Fibroblast of lung (primary cell): ENCODE results near the gene CGRRF1. TPM values are rescaled to one million over a fixed set of nuclear protein-coding genes. Genes with fewer than 3 reads are reported as not detected.

ENCODE experiments used
- DNase-seq, 2 donors: peaks; one replicate each; pipeline versions ENCODE4 v3.0.0 to v3.0.0-alpha.2; 2010; ENCODE audit warnings: low read depth in 2 of 2
- H2AFZ ChIP-seq: 2 replicates; pipeline ENCODE4 v1.5.1; 2012; ENCODE audit warnings: low read length, control low read depth, inconsistent platforms
- H3K27ac ChIP-seq: 2 replicates; pipeline ENCODE4 v1.5.1; 2011; ENCODE audit warnings: low read length, control low read depth; ENCODE audit not compliant: insufficient read depth
- H3K27me3 ChIP-seq: 2 replicates; pipeline ENCODE4 v1.5.1; 2011; ENCODE audit warnings: mild to moderate bottlenecking, low read length; ENCODE audit not compliant: control insufficient read depth, insufficient read depth
- H3K36me3 ChIP-seq: 2 replicates; pipeline ENCODE4 v1.5.1; 2011; ENCODE audit warnings: low read length; ENCODE audit not compliant: control insufficient read depth, insufficient read depth
- H3K4me1 ChIP-seq: 2 replicates; pipeline ENCODE4 v1.5.1; 2011; ENCODE audit warnings: low read length; ENCODE audit not compliant: control insufficient read depth, insufficient read depth; ENCODE audit errors: extremely low read depth
- H3K4me2 ChIP-seq: 2 replicates; pipeline ENCODE4 v1.5.1; 2011; ENCODE audit warnings: low read length, control low read depth; ENCODE audit not compliant: insufficient read depth; ENCODE audit errors: extremely low read depth
- H3K4me3 ChIP-seq, 4 experiments: fragments of 200-600 bp in 1 of 4; sonication (generic) in 1 of 4; replicated peaks in 1 of 4; 2 replicates each; pipeline ENCODE4 v1.5.1; 2011 to 2016; ENCODE audit warnings: low read length in 4 of 4, low read depth in 3 of 4, mild to moderate bottlenecking in 3 of 4, control low read depth in 2 of 4, inconsistent platforms in 1 of 4, mixed read lengths in 1 of 4; ENCODE audit not compliant: insufficient read depth in 1 of 4; ENCODE audit errors: control extremely low read depth in 1 of 4
- H3K79me2 ChIP-seq: 2 replicates; pipeline ENCODE4 v1.5.1; 2012; ENCODE audit warnings: mild to moderate bottlenecking, low read length, inconsistent platforms; ENCODE audit not compliant: control insufficient read depth, insufficient read depth
- H3K9ac ChIP-seq: 2 replicates; pipeline ENCODE4 v1.5.1; 2011; ENCODE audit warnings: mild to moderate bottlenecking, low read length, control low read depth; ENCODE audit not compliant: insufficient read depth
- H3K9me3 ChIP-seq: 2 replicates; pipeline ENCODE4 v1.5.1; 2012; ENCODE audit warnings: low read depth, low read length; ENCODE audit not compliant: control insufficient read depth, insufficient read depth
- H4K20me1 ChIP-seq: 2 replicates; pipeline ENCODE4 v1.5.1; 2011; ENCODE audit warnings: low read length; ENCODE audit not compliant: control insufficient read depth, insufficient read depth; ENCODE audit errors: extremely low read depth
- EZH2 ChIP-seq: IDR thresholded peaks from 2 replicates; pipeline ENCODE4 v1.5.1; 2012; ENCODE audit warnings: low read length, control low read depth, mild to moderate bottlenecking; ENCODE audit errors: missing control alignments
- polyA plus RNA-seq, 2 donors: library from polyadenylated mRNA; depleted of rRNA in 1 of 2; stranded (reverse) in 1 of 2; unstranded in 1 of 2; fragments of >200 nt; gene quantifications; 2 replicates each; pipeline ENCODE4 v1.2.1, GENCODE V29; 2011 to 2012; ENCODE audit warnings: missing spikeins in 1 of 2
- total RNA-seq: library from RNA; depleted of rRNA; stranded (reverse); fragments of >200 nt; gene quantifications from 2 replicates; pipeline ENCODE4 v1.2.1, GENCODE V29; 2014
- TF ChIP-seq, protein P1 (sequence below), 2 donors: IDR thresholded peaks in 1 of 2; conservative IDR thresholded peaks in 1 of 2; 1 replicate in 1 of 2; 2 replicates in 1 of 2; pipeline ENCODE4 v1.5.1; 2011 to 2012; ENCODE audit warnings: low read length in 2 of 2, control low read depth in 1 of 2, inconsistent platforms in 1 of 2, low read depth in 1 of 2, mild to moderate bottlenecking in 1 of 2

The CGRRF1 gene
- total and polyA plus RNA-seq, 2 donors (not counting 1 experiment from before 2014, with no cell fraction given), result 15.8 to 23.0 TPM

DNA sequence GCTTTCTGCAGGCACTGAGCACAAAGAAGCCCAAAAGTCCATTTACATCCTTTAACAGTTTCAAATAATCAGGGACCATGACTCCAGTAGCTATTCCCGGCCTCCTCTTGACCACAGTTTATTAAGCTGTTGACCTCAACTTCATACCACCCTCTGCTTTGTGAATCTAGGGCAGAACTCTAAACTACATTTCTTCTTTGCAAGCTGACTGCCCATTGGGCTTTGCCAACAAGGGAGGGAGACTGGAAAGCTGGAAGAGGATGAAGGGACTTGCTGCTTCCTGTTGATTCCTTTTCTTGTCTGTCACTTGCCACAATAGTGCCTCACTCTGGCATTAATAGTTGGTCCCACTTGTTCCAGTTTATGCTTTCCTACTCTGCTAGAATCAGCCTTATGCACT, 2.7 kb downstream of the CGRRF1 start:
- peaks cover 28% of the 10 kb centered on the region for H3K79me2 ChIP-seq
- no peak overlapping the region for H3K4me2 ChIP-seq
- H2AFZ ChIP-seq, result no peak overlapping the region
- no peaks in the 10 kb centered on the region for H4K20me1 ChIP-seq
- H3K4me3 ChIP-seq, result no peak overlapping the region
- H3K27ac ChIP-seq, result no peak overlapping the region
- peaks cover 3% of the 10 kb centered on the region for H3K36me3 ChIP-seq
- H3K9me3 ChIP-seq, result no peaks in the 10 kb centered on the region
- H3K9ac ChIP-seq, result no peak overlapping the region
- H3K4me1 ChIP-seq, result no peaks in the 10 kb centered on the region
- H3K27me3 ChIP-seq, result no peaks in the 10 kb centered on the region
- DNase-seq, result no peak
- TF ChIP-seq EZH2, result no peak
- TF ChIP-seq, protein P1, sequence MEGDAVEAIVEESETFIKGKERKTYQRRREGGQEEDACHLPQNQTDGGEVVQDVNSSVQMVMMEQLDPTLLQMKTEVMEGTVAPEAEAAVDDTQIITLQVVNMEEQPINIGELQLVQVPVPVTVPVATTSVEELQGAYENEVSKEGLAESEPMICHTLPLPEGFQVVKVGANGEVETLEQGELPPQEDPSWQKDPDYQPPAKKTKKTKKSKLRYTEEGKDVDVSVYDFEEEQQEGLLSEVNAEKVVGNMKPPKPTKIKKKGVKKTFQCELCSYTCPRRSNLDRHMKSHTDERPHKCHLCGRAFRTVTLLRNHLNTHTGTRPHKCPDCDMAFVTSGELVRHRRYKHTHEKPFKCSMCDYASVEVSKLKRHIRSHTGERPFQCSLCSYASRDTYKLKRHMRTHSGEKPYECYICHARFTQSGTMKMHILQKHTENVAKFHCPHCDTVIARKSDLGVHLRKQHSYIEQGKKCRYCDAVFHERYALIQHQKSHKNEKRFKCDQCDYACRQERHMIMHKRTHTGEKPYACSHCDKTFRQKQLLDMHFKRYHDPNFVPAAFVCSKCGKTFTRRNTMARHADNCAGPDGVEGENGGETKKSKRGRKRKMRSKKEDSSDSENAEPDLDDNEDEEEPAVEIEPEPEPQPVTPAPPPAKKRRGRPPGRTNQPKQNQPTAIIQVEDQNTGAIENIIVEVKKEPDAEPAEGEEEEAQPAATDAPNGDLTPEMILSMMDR (conservative IDR thresholded peaks at IDR 0.05 in 1 of 2, IDR thresholded peaks at IDR 0.05 in 1 of 2; ENCODE audit: low read depth in 1 of 2, low read length in 2 of 2), result no peak

DNA sequence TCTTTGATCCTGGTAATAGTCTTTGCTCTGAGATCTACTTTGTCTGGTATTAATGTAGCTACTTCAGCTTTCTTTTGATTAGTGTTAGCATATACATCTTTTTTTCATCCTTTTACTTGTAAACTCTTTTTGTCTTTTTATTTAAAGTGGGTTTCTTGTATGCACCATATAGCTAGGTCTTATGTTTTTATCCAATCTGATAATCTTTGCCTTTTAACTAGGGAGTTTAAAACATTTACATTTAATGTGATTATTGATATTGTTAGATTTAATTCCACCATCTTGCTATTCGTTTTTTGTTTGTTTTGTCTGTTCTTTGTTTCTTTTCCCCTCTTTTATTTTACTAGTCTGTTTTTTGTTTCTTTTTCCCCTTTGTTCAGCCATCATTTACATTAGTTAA, 6.0 kb downstream of the CGRRF1 start:
- DNase-seq, result no peak
- Histone ChIP-seq H3K27ac (no peak overlapping the region), H2AFZ (no peak overlapping the region), H3K4me3 (no peak overlapping the region), H3K9ac (no peak overlapping the region), H3K27me3 (no peaks in the 10 kb centered on the region), H4K20me1 (no peaks in the 10 kb centered on the region), H3K4me1 (no peaks in the 10 kb centered on the region), H3K79me2 (peaks cover 21% of the 10 kb centered on the region), H3K36me3 (peaks cover 3% of the 10 kb centered on the region), H3K4me2 (no peak overlapping the region), H3K9me3 (no peaks in the 10 kb centered on the region)
- no peak for TF ChIP-seq EZH2
- TF ChIP-seq, protein P1 (conservative IDR thresholded peaks at IDR 0.05 in 1 of 2, IDR thresholded peaks at IDR 0.05 in 1 of 2; ENCODE audit: low read depth in 1 of 2, low read length in 2 of 2), result no peak

DNA sequence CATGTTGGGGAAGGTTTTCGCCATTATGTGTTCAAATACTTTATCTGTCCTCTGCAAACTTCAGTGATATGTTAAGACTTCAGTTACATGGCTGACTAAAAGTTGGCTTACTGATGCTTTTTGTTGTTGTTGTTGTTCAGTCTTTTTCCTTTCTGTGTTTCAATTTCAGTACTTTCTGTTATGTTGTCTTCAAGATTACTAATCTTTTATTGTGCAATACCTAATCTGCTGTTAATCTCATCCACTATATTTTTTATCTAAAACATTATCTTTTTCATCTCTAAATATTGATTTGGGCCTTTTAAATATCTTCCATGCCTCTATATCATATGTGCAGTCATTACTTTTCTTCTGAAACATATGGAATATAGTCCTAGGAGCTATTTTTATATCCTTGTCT, 7.0 kb downstream of the CGRRF1 start:
- peaks cover 3% of the 10 kb centered on the region for H3K36me3 ChIP-seq
- peaks cover 12% of the 10 kb centered on the region for H3K79me2 ChIP-seq
- DNase-seq, result no peak

More for the DNA sequence above, 7.0 kb downstream of the CGRRF1 start:
- Histone ChIP-seq H3K4me1 (no peaks in the 10 kb centered on the region), H3K4me2 (no peak overlapping the region), H3K9me3 (no peaks in the 10 kb centered on the region), H4K20me1 (no peaks in the 10 kb centered on the region), H3K4me3 (no peak overlapping the region), H2AFZ (no peak overlapping the region), H3K27ac (no peak overlapping the region), H3K27me3 (no peaks in the 10 kb centered on the region), H3K9ac (no peak overlapping the region)
- TF ChIP-seq, protein P1 (conservative IDR thresholded peaks at IDR 0.05 in 1 of 2, IDR thresholded peaks at IDR 0.05 in 1 of 2; ENCODE audit: low read depth in 1 of 2, low read length in 2 of 2), result no peak
- TF ChIP-seq EZH2, result no peak
